Esophagus muscularis mucosa (tissue), 4 donors: ENCODE results near the gene ALDH5A1.

Experiments used
- CTCF ChIP-seq, 3 experiments: fragments of 200-600 bp in 2 of 3; fragments of 450-650 bp in 1 of 3; sonication (generic) in 2 of 3; IDR thresholded peaks; one replicate each; pipeline ENCODE4 v1.5.1; 2017 to 2019; ENCODE audit warnings: antibody characterized with exemption in 3 of 3, mild to moderate bottlenecking in 2 of 3, moderate library complexity in 1 of 3
- EP300 ChIP-seq: sonication (generic); formaldehyde crosslinking; IDR thresholded peaks from one replicate; pipeline ENCODE4 v1.6.1; 2017; ENCODE audit warnings: antibody characterized with exemption
- POLR2A ChIP-seq: fragments of 450-650 bp; IDR thresholded peaks from one replicate; pipeline ENCODE4 v1.6.1; 2017; ENCODE audit warnings: antibody characterized with exemption, moderate library complexity, mild to moderate bottlenecking, low read depth
- POLR2AphosphoS5 ChIP-seq, 2 donors: sonication (generic); formaldehyde crosslinking; IDR thresholded peaks; one replicate each; pipeline ENCODE4 v1.6.1; 2017; ENCODE audit warnings: antibody characterized with exemption in 2 of 2

GRCh38 chr6:24534329-24534728, 39.6 kb downstream of the ALDH5A1 start:
- no peak for TF ChIP-seq POLR2A
- TF ChIP-seq CTCF (IDR thresholded peaks at IDR 0.05), result no peak
- TF ChIP-seq POLR2AphosphoS5 (IDR thresholded peaks at IDR 0.05), result no peak
- no peak for TF ChIP-seq EP300
